A549 (cell line): ENCODE measurements around the gene SLIT3. TPM values are rescaled to one million over a fixed set of nuclear protein-coding genes. Genes with fewer than 3 reads are reported as not detected.

Source experiments
- ATAC-seq, 2 experiments: fragments of 200-7000 bp in 1 of 2; fragments of >200 bp in 1 of 2; cut with Nextera tagmentation in 1 of 2; cut with Tn5 transposase in 1 of 2; 3 replicates each; pipeline versions ENCODE4 v1.8.0 to v1.9.1; 2018 to 2020; ENCODE audit warnings: mild to moderate bottlenecking in 1 of 2, moderate library complexity in 1 of 2
- CTCF ChIA-PET: fragments of 300-600 bp; sonication (Branson Sonifier 250); formaldehyde crosslinking; extraction: SDS; loops from one replicate; lab custom pipeline; 2021; ENCODE audit warnings: antibody characterized with exemption, inconsistent platforms; lab: Yijun Ruan, JAX
- POLR2A ChIA-PET: fragments of 350-600 bp; formaldehyde crosslinking; extraction: SDS; loops from one replicate; lab custom pipeline; 2021; ENCODE audit warnings: antibody characterized with exemption, inconsistent platforms; lab: Yijun Ruan, JAX
- DNase-seq, 2 experiments: peaks; one replicate each; pipeline versions ENCODE4 v3.0.0 to v3.0.0-alpha.2; 2011 to 2016; ENCODE audit warnings: low read depth in 1 of 2, low spot score in 1 of 2
- FAIRE-seq: peaks from 2 replicates; lab custom pipeline; 2011; peaks lifted over from hg19 to GRCh38; lab: Jason Lieb, UNC
- H3K27ac ChIP-seq, 2 experiments: fragments of >200 bp; sonication (Bioruptor Twin); formaldehyde crosslinking; 3 replicates each; pipeline ENCODE4 v1.5.1; 2016 to 2017
- H3K4me1 ChIP-seq: fragments of >200 bp; sonication (Bioruptor Twin); formaldehyde crosslinking; 3 replicates; pipeline ENCODE4 v1.6.1; 2016
- H3K4me2 ChIP-seq: fragments of >200 bp; sonication (Bioruptor Twin); formaldehyde crosslinking; 3 replicates; pipeline ENCODE4 v1.6.1; 2016
- H3K4me3 ChIP-seq: fragments of >200 bp; sonication (Bioruptor Twin); formaldehyde crosslinking; 3 replicates; pipeline ENCODE4 v1.5.1; 2016
- H3K9me3 ChIP-seq: fragments of >200 bp; sonication (Bioruptor Twin); formaldehyde crosslinking; 3 replicates; pipeline ENCODE4 v1.6.1; 2016
- CBX2 ChIP-seq: fragments of 200-600 bp; sonication (generic); IDR thresholded peaks from 2 replicates; pipeline ENCODE4 v1.6.1; 2016; ENCODE audit warnings: low read depth, mild to moderate bottlenecking, borderline replicate concordance
- CBX8 ChIP-seq: fragments of 200-600 bp; sonication (generic); IDR thresholded peaks from 2 replicates; pipeline ENCODE4 v1.6.1; 2016
- CEBPB ChIP-seq, 2 experiments: fragments of >200 bp in 1 of 2; sonication (Bioruptor Twin) in 1 of 2; formaldehyde crosslinking in 1 of 2; IDR thresholded peaks; 2 replicates each; pipeline ENCODE4 v1.6.1; 2012 to 2016
- CHD2 ChIP-seq: fragments of 150-350 bp; IDR thresholded peaks from 2 replicates; pipeline ENCODE4 v1.6.1; 2014; ENCODE audit warnings: low read length; ENCODE audit not compliant: partially characterized antibody
- EHMT2 ChIP-seq: fragments of 200-600 bp; sonication (generic); IDR thresholded peaks from 2 replicates; pipeline ENCODE4 v1.6.1; 2016; ENCODE audit warnings: antibody characterized with exemption, low read depth, mild to moderate bottlenecking, moderate library complexity
- EP300 ChIP-seq, 2 experiments: fragments of >200 bp; sonication (Bioruptor Twin); formaldehyde crosslinking; IDR thresholded peaks; 2 replicates in 1 of 2; 3 replicates in 1 of 2; pipeline ENCODE4 v1.6.1; 2016 to 2017
- ESRRA ChIP-seq: fragments of 150-350 bp; IDR thresholded peaks from 2 replicates; pipeline ENCODE4 v1.6.1; 2014; ENCODE audit warnings: mild to moderate bottlenecking, low read length, borderline replicate concordance
- FOSB ChIP-seq: fragments of 250-450 bp; sonication (Bioruptor Pico); IDR thresholded peaks from 2 replicates; pipeline ENCODE4 v1.5.0; 2020; ENCODE audit warnings: mild to moderate bottlenecking, moderate library complexity
- FOXS1 ChIP-seq: fragments of 250-450 bp; sonication (Bioruptor Pico); IDR thresholded peaks from 2 replicates; pipeline ENCODE4 v1.5.0; 2020; ENCODE audit warnings: mild to moderate bottlenecking, moderate library complexity
- HDAC2 ChIP-seq: fragments of 200-600 bp; sonication (generic); IDR thresholded peaks from 2 replicates; pipeline ENCODE4 v1.6.1; 2016
- HEYL ChIP-seq: fragments of 250-450 bp; sonication (Bioruptor Pico); IDR thresholded peaks from 2 replicates; pipeline ENCODE4 v1.8.0; 2021; ENCODE audit warnings: mild to moderate bottlenecking, moderate library complexity
- KDM1A ChIP-seq: fragments of 200-600 bp; sonication (generic); IDR thresholded peaks from 2 replicates; pipeline ENCODE4 v1.6.1; 2016; ENCODE audit warnings: low read depth, mild to moderate bottlenecking
- MAFK ChIP-seq: fragments of 450-650 bp; IDR thresholded peaks from 2 replicates; pipeline ENCODE4 v1.6.1; 2014; ENCODE audit not compliant: partially characterized antibody
- NR3C1 ChIP-seq: fragments of >200 bp; sonication (Bioruptor Twin); formaldehyde crosslinking; IDR thresholded peaks from 3 replicates; pipeline ENCODE4 v1.6.1; 2017
- POLR2A ChIP-seq: IDR thresholded peaks from 2 replicates; pipeline ENCODE4 v1.6.1; 2012; ENCODE audit warnings: mild to moderate bottlenecking, low read length
- RARB ChIP-seq: fragments of 250-450 bp; sonication (Bioruptor Pico); IDR thresholded peaks from 2 replicates; pipeline ENCODE4 v1.8.0; 2021; ENCODE audit warnings: mild to moderate bottlenecking, moderate library complexity
- RCOR1 ChIP-seq: fragments of 150-350 bp; IDR thresholded peaks from 2 replicates; pipeline ENCODE4 v1.6.1; 2014; ENCODE audit warnings: antibody characterized with exemption, low read length, low read depth
- RFX5 ChIP-seq: fragments of 450-650 bp; IDR thresholded peaks from 2 replicates; pipeline ENCODE4 v1.7.1; 2014; ENCODE audit warnings: antibody characterized with exemption, mild to moderate bottlenecking, moderate library complexity
- RNF2 ChIP-seq: fragments of 200-600 bp; sonication (generic); IDR thresholded peaks from 2 replicates; pipeline ENCODE4 v1.6.1; 2016; ENCODE audit warnings: low read depth, mild to moderate bottlenecking, antibody characterized with exemption, moderate library complexity, borderline replicate concordance
- SREBF2 ChIP-seq: fragments of 450-650 bp; IDR thresholded peaks from 2 replicates; pipeline ENCODE4 v1.6.1; 2014; ENCODE audit warnings: mild to moderate bottlenecking, moderate library complexity
- ZC3H11A ChIP-seq: fragments of 450-650 bp; IDR thresholded peaks from 2 replicates; pipeline ENCODE4 v1.6.1; 2014; ENCODE audit warnings: antibody characterized with exemption, mild to moderate bottlenecking
- ZFP36 ChIP-seq: fragments of 450-650 bp; IDR thresholded peaks from 2 replicates; pipeline ENCODE4 v1.6.1; 2014; ENCODE audit warnings: borderline replicate concordance; ENCODE audit not compliant: partially characterized antibody
- WGBS: methylation state at CpG from one replicate; pipeline ENCODE4 v1.1.6; 2017; ENCODE audit errors: missing lambda C conversion rate; 5-methylcytosine and 5-hydroxymethylcytosine counted together
- polyA plus RNA-seq, 4 experiments: library from polyadenylated mRNA; depleted of rRNA in 3 of 4; stranded (reverse); fragments of >200 nt; fragmentation: RNase III in 1 of 4; extraction: RNeasy Plus Mini Kit Qiagen cat#74134 plus additional on column Dnase treatment in 1 of 4; gene quantifications; 2 replicates in 3 of 4; 3 replicates in 1 of 4; pipeline ENCODE4 v1.2.3, GENCODE V29; 2011 to 2017
- TF ChIP-seq, protein P1 (sequence below): fragments of >200 bp; sonication (Bioruptor Twin); formaldehyde crosslinking; IDR thresholded peaks from 3 replicates; pipeline ENCODE4 v1.6.1; 2016
- TF ChIP-seq, protein P2 (sequence below): IDR thresholded peaks from 2 replicates; pipeline ENCODE4 v1.6.1; 2012
- TF ChIP-seq, protein P3 (sequence below): IDR thresholded peaks from 2 replicates; pipeline ENCODE4 v1.6.1; 2012; ENCODE audit warnings: low read depth, borderline replicate concordance
- TF ChIP-seq, protein P4 (sequence below): fragments of 450-650 bp; IDR thresholded peaks from 2 replicates; pipeline ENCODE4 v1.6.1; 2014; ENCODE audit warnings: antibody characterized with exemption
- TF ChIP-seq, protein P5 (sequence below): fragments of 250-450 bp; sonication (Bioruptor Pico); IDR thresholded peaks from 2 replicates; pipeline ENCODE4 v1.5.0; 2020; ENCODE audit warnings: low read depth, mild to moderate bottlenecking, moderate library complexity
- TF ChIP-seq, protein P6 (sequence below): fragments of >200 bp; sonication (Bioruptor Twin); formaldehyde crosslinking; IDR thresholded peaks from 2 replicates; pipeline ENCODE4 v1.6.1; 2016
- TF ChIP-seq, protein P7 (sequence below): fragments of >200 bp; sonication (Bioruptor Twin); formaldehyde crosslinking; IDR thresholded peaks from 3 replicates; pipeline ENCODE4 v1.5.1; 2016

Gene SLIT3
- polyA plus RNA-seq, 2 of the 4 experiments (the other 2 are of a cell fraction), result 12.7 to 22.9 TPM

DNA sequence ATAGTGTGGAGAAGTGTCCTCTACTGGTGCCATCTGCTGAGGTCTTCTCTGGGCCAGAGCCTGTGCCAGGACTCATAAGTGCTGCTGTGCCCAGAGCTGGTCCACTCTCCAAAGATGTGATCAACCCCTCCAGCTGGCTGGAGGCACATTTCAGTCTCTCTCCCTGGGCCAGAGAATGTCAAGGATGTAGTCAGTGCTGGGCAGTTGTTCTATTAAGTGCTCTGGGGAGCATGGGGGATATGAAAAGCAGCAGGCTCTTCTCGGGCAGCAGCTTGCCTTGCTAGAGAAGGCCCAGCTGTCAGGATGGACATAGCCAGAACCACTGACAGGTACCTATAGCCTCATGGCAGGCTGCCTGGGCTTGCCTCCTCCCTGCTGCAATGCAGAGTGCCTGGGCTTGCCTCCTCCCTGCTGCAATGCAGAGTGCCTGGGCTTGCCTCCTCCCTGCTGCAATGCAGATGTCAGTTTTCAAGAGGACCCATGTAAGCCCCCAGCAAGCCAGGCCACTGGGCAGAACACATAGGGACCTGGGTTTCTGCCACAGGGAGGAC, 564.6 kb downstream of the SLIT3 start:
- Histone ChIP-seq H3K9me3 (no peaks in the 10 kb centered on the region), H3K4me2 (no peak overlapping the region), H3K27ac (no peak overlapping the region), H3K4me3 (no peak overlapping the region), H3K4me1 (no peaks in the 10 kb centered on the region)
- ChIA-PET POLR2A (no interaction called here), CTCF (interaction anchor here (1.4 kb wide), 1 partner anchor 28 kb away, joined by 4 read pairs; no protein-coding TSS in a partner anchor)
- no CpG with 5 or more reads among the region's 1 CpG for WGBS
- DNase-seq (no peak), FAIRE-seq (no peak), ATAC-seq (no peak)
- TF ChIP-seq, protein P1, sequence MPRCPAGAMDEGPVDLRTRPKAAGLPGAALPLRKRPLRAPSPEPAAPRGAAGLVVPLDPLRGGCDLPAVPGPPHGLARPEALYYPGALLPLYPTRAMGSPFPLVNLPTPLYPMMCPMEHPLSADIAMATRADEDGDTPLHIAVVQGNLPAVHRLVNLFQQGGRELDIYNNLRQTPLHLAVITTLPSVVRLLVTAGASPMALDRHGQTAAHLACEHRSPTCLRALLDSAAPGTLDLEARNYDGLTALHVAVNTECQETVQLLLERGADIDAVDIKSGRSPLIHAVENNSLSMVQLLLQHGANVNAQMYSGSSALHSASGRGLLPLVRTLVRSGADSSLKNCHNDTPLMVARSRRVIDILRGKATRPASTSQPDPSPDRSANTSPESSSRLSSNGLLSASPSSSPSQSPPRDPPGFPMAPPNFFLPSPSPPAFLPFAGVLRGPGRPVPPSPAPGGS, result no peak
- no peak for TF ChIP-seq ESRRA
- no peak for TF ChIP-seq MAFK
- no peak for TF ChIP-seq CHD2
- TF ChIP-seq HDAC2, result no peak
- TF ChIP-seq, protein P2, sequence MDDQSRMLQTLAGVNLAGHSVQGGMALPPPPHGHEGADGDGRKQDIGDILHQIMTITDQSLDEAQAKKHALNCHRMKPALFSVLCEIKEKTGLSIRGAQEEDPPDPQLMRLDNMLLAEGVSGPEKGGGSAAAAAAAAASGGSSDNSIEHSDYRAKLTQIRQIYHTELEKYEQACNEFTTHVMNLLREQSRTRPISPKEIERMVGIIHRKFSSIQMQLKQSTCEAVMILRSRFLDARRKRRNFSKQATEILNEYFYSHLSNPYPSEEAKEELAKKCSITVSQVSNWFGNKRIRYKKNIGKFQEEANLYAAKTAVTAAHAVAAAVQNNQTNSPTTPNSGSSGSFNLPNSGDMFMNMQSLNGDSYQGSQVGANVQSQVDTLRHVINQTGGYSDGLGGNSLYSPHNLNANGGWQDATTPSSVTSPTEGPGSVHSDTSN, result no peak
- no peak for TF ChIP-seq FOXS1 (CRISPR knock-in tag)
- no peak for TF ChIP-seq RNF2

DNA sequence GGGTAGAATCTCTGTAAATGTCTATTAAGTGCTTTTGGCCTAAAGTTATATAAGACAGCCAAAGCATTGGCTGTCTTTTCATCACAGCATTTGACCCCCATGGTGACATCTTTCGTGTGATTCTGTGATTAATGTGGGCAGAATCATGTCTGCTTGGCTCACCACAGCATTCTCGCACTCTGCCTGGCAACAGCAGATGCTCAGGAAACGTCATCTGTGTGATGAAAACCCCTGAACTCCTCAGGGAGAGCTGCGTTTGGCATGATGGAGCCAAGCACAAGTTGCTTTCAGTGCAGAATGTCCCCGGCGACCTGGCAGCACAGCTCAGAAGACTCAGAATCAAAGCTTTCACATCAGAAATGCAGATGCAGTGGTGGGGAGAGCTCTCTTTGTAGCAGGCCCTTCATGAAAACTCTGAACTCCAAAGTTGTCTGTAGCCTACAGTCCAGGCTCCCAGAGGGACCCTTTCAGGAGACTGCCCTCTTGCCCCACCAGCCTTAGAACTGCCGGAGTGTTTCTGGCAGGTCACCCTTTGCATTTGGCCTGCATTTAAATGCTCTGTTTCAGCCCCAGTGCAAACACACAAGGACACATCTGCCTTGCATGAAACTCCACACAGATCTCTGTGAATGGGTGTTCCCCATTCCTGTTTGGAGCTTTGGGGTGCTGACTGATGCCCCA, 566.2 kb downstream of the SLIT3 start:
- no peak overlapping the region for H3K4me2 ChIP-seq
- ATAC-seq, result no peak
- H3K4me1 ChIP-seq, result no peaks in the 10 kb centered on the region
- no peak for DNase-seq
- WGBS, result 66% methylated on average over 7 of the region's 7 CpGs
- TF ChIP-seq RARB (CRISPR knock-in tag), result no peak
- no peak for TF ChIP-seq NR3C1
- TF ChIP-seq RFX5, result peak; percentile 88
- TF ChIP-seq EHMT2, result no peak
- TF ChIP-seq, protein P3, sequence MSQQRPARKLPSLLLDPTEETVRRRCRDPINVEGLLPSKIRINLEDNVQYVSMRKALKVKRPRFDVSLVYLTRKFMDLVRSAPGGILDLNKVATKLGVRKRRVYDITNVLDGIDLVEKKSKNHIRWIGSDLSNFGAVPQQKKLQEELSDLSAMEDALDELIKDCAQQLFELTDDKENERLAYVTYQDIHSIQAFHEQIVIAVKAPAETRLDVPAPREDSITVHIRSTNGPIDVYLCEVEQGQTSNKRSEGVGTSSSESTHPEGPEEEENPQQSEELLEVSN, result no peak
- H3K27ac ChIP-seq, result no peak overlapping the region
- FAIRE-seq, result no peak
- POLR2A ChIA-PET, result no interaction called here
- CTCF ChIA-PET, result interaction anchor here (1.0 to 1.4 kb wide), 2 partner anchors 22 to 26 kb away, joined by 4 read pairs; no protein-coding TSS in a partner anchor
- H3K9me3 ChIP-seq, result no peaks in the 10 kb centered on the region
- H3K4me3 ChIP-seq, result no peak overlapping the region

DNA sequence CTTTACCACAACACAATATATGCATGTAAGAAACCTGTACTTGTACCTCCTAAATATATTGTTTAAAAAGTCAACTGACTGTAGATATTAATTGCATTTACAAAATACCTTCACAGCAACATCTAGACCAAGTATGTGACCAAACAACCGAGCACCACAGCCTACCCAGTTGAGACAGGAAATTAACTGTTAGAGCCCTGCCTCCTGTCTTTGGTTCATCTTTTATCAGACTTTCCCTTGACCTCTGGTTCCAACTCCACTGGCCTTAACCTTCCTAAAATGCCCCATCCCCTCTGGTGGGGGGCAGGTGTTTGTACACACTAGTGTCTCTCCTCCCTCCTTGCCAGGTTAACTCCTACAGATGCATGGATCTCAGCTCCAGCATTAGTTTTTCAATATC, 566.8 kb downstream of the SLIT3 start:
- no peak overlapping the region for H3K27ac ChIP-seq
- TF ChIP-seq FOSB (CRISPR knock-in tag) (no peak), HEYL (CRISPR knock-in tag) (no peak), CEBPB (IDR thresholded peaks at IDR 0.05) (no peak), CBX8 (no peak), RCOR1 (no peak), EP300 (IDR thresholded peaks at IDR 0.05) (no peak), POLR2A (no peak), KDM1A (no peak), SREBF2 (no peak), CBX2 (no peak), ZC3H11A (no peak), ZFP36 (no peak), FOXS1 (CRISPR knock-in tag) (no peak)
- TF ChIP-seq, protein P4, sequence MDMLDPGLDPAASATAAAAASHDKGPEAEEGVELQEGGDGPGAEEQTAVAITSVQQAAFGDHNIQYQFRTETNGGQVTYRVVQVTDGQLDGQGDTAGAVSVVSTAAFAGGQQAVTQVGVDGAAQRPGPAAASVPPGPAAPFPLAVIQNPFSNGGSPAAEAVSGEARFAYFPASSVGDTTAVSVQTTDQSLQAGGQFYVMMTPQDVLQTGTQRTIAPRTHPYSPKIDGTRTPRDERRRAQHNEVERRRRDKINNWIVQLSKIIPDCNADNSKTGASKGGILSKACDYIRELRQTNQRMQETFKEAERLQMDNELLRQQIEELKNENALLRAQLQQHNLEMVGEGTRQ, result no peak
- TF ChIP-seq, protein P5, sequence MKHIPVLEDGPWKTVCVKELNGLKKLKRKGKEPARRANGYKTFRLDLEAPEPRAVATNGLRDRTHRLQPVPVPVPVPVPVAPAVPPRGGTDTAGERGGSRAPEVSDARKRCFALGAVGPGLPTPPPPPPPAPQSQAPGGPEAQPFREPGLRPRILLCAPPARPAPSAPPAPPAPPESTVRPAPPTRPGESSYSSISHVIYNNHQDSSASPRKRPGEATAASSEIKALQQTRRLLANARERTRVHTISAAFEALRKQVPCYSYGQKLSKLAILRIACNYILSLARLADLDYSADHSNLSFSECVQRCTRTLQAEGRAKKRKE (CRISPR knock-in tag), result no peak
- TF ChIP-seq, protein P6, sequence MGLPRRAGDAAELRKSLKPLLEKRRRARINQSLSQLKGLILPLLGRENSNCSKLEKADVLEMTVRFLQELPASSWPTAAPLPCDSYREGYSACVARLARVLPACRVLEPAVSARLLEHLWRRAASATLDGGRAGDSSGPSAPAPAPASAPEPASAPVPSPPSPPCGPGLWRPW, result no peak
- TF ChIP-seq, protein P7, sequence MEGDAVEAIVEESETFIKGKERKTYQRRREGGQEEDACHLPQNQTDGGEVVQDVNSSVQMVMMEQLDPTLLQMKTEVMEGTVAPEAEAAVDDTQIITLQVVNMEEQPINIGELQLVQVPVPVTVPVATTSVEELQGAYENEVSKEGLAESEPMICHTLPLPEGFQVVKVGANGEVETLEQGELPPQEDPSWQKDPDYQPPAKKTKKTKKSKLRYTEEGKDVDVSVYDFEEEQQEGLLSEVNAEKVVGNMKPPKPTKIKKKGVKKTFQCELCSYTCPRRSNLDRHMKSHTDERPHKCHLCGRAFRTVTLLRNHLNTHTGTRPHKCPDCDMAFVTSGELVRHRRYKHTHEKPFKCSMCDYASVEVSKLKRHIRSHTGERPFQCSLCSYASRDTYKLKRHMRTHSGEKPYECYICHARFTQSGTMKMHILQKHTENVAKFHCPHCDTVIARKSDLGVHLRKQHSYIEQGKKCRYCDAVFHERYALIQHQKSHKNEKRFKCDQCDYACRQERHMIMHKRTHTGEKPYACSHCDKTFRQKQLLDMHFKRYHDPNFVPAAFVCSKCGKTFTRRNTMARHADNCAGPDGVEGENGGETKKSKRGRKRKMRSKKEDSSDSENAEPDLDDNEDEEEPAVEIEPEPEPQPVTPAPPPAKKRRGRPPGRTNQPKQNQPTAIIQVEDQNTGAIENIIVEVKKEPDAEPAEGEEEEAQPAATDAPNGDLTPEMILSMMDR, result no peak

More for the DNA sequence above, 566.8 kb downstream of the SLIT3 start:
- no peak for FAIRE-seq
- CTCF ChIA-PET, result no interaction called here
- 50% methylated on average over 1 of the region's 1 CpG for WGBS
- DNase-seq, result no peak
- Histone ChIP-seq H3K4me2 (no peak overlapping the region), H3K4me3 (no peak overlapping the region), H3K4me1 (no peaks in the 10 kb centered on the region), H3K9me3 (0 out of 3 replicates have a peak, but pooled peaks cover 3% of the 10 kb centered on the region)
- ATAC-seq, result no peak
- POLR2A ChIA-PET, result no interaction called here
